Hepatocyte (in vitro differentiated cells): ENCODE data around the gene RBM18.

ENCODE experiments used
- EZH2 ChIP-seq: fragments of 200-600 bp; sonication (generic); IDR thresholded peaks from 2 replicates; pipeline ENCODE4 v1.6.1; 2016; ENCODE audit warnings: antibody characterized with exemption, mild to moderate bottlenecking, borderline replicate concordance
- TF ChIP-seq, protein P1 (sequence below): fragments of 200-600 bp; sonication (generic); IDR thresholded peaks from 2 replicates; pipeline ENCODE4 v1.5.1; 2016; ENCODE audit warnings: antibody characterized with exemption, mild to moderate bottlenecking; ENCODE audit not compliant: poor library complexity

DNA sequence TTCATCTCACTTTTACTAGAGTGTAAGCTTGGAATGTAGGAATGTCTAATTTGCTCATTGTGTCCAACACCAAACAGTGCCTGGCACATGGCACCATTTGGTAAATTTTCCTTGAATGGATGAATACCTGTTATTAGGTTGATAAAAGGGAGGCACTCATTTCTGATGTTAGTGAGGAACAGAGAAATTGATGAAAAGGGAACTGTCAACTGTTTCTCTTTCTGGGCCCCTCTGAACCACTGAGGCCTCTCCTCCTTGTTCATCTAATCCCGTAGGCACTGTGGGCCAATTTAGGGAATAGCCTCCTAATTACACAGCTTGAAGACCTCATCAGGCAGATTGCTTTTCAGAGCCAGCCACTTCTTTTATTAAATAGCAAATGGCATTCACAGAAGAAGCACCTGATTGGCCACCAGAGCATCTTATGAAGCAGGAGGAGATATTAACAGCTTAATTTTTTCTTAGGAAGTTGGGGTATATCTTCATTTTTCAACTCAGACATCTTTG lies 22.6 kb upstream of the RBM18 start:
- TF ChIP-seq EZH2 = no peak
- TF ChIP-seq, protein P1, sequence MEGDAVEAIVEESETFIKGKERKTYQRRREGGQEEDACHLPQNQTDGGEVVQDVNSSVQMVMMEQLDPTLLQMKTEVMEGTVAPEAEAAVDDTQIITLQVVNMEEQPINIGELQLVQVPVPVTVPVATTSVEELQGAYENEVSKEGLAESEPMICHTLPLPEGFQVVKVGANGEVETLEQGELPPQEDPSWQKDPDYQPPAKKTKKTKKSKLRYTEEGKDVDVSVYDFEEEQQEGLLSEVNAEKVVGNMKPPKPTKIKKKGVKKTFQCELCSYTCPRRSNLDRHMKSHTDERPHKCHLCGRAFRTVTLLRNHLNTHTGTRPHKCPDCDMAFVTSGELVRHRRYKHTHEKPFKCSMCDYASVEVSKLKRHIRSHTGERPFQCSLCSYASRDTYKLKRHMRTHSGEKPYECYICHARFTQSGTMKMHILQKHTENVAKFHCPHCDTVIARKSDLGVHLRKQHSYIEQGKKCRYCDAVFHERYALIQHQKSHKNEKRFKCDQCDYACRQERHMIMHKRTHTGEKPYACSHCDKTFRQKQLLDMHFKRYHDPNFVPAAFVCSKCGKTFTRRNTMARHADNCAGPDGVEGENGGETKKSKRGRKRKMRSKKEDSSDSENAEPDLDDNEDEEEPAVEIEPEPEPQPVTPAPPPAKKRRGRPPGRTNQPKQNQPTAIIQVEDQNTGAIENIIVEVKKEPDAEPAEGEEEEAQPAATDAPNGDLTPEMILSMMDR = no peak
